HuH-7 (cell line): ENCODE data around the gene HOXB1.
A peak's percentile ranks its signal among the peaks of the same experiment; 100 is the strongest.
"Not testable (repeated sequence)": the region's sequence is repeated elsewhere in the genome, so short reads cannot be mapped to it uniquely, and the experiment has no call there.

ENCODE experiments used
- DNase-seq: peaks from one replicate; pipeline ENCODE4 v3.0.0; 2011; ENCODE audit warnings: low spot score

Gene HOXB1

DNA sequence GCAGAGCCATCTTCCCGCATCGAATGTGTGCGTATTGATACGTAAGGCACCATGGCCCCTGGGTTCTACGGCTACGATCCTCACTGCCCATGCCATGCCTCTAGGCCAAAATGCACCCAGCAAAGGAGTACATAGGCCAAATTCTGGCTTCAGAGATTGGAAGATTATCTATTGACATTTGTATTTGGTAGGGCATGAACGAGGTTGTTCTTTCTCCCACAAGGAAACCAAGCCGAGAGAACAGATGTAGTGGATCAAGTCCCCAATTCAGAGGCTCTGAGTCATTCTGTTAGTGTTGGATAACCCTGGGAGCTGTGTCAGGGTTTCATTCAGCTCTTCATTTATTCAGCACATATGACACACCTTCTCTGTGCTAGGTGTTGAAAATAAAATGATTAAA lies 36.5 kb downstream of the HOXB1 start:
- DNase-seq, result no peak

GRCh38 chr17:48492401-48493298 lies 38.2 kb downstream of the HOXB1 start:
- peak; percentile 74 for DNase-seq

DNA sequence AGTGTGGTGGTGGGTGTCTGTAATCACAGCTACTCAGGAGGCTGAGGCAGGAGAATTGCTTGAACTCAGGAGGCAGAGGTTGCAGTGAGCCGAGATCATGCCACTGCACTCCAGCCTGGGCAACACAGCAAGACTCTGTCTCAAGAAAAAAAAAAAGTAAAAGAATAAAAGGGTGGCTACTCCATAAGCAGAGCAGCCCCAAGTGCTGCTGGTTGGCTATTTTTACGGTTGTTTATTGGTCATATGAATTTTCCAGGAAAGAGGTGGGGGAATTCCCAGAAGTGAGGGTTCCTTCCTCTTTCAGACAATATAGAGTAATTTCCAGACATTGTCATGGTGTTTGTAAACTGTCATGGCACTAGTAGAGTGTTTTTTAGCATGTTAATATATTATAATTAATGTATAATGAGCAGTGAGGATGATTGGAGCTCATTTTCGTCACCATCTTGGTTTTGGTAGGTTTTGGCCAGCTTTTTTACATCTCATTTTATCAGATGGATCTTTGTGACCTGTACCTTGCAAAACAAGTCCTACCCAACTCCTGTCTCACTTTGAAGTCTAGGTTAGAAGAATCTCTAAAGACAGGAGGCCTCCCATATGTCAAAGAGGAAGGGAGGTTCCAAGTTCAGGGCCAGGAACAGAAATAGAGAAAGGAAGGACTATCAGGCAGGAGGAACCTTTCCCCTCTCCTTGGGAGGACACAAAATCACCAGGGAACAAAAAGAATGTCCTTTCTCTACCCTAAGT lies 39.1 kb downstream of the HOXB1 start:
- DNase-seq, result no peak

DNA sequence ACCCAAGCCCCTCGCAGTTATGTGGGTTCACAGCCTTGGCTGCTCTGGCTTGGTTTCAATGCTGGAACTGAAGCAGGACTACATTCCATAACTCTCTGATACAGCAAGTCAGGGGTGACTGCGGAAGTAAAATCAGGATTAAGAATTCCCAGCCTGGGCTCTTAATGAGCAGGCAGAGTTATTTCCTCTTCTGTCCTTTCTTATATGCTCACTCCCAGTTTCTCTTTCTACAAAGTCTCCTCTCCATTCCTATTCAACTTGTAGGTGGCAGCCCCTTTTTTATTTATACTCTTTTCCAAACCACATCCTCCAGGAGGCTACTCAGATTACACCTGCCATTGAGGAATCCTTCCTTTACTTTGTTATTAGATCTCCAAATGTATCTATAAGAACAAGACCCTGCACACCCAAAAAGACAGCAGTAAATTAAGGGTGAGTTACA lies 40.3 kb downstream of the HOXB1 start:
- no peak for DNase-seq

DNA sequence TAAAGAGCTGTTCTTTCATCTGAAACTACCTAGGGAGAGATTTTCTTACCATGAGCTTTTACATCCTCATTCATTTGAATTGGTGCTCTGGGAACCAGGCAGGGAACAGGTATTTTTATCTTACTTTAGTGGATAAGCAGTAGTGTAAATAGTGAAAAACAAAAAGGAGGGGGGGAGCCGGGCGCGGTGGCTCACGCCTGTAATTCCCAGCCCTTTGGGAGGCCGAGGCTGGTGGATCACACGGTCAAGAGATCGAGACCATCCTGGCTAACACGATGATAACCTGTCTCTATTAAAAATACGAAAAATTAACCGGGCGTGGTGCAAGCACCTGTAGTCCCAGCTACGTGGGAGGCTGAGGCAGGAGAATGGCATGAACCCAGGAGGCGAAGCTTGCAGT lies 41.0 kb downstream of the HOXB1 start:
- DNase-seq, result no peak

- no peak for DNase-seq
Observed at GRCh38 chr17:48488548-48489106, 42.2 kb downstream of the HOXB1 start.

GRCh38 chr17:48487221-48487620 lies 43.6 kb downstream of the HOXB1 start:
- DNase-seq, result no peak

GRCh38 chr17:48486557-48486956 lies 44.3 kb downstream of the HOXB1 start:
- no peak for DNase-seq

DNA sequence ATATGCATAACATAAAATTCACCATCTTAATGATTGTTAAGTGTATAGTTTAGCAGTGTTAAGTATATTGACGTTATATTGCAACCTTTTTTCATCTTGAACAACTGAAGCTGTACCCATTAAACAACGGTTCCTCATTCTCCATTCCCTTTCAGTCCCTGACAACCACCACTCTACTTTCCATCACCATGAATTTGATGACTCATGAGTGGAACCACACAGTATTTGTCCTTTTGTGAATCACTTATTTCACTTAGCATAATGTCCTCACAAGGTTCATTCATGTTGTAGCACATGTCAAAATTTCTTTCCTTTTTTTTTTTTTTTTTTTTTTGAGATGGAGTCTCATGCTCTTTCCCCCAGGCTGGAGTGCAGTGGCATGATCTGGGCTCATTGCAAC lies 46.0 kb downstream of the HOXB1 start:
- no peak for DNase-seq

DNA sequence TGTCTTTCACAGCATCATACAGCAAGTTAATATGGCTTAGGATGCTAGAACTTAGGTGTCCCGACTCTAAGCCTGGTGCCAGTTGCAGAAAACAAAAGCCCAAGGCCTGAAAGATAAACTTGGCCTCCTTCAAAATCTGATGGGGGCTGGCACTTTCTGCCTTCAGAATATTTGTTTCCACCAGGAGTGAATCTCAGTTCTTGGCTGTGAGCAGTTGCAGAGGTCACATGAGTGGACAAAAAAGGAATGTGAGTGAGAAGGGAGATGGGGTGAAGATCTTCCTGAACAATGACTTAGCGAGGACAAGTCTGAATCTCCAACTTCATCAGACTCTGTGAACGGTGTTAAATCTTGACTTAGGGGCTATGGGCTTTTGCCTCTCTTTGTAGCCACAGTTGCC lies 46.6 kb downstream of the HOXB1 start:
- DNase-seq, result no peak

DNA sequence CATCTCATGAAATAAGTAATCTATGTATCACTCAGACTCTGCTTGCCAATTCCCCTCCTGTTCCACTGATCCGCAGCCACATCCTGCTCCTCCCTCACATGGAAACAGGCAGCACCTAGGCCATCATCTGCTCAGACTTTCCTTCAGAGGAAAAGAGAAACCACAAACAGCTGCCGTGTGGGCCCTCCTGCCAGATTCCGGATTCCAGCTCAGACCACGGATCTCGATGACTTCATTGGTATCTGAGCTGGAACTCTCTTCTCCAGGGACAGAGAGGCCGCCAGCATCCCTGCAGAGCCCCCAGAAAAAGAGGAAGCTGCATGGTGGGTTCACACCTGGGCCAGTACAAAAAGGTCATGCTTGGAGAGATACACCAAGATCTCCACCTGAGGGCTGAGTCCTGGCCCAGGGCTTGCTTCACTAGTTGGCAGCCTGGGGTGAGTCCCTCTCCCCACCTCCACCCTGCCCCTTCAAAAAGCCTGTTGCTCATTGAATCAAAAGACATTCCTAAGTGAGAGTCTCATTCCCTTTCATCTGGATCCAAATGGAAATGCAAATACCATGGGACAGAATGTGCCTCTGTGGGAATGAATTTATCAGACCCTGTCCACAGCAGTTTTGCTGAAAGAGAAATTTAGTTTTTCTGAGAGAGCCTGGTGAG lies 47.2 kb downstream of the HOXB1 start:
- no peak for DNase-seq

DNA sequence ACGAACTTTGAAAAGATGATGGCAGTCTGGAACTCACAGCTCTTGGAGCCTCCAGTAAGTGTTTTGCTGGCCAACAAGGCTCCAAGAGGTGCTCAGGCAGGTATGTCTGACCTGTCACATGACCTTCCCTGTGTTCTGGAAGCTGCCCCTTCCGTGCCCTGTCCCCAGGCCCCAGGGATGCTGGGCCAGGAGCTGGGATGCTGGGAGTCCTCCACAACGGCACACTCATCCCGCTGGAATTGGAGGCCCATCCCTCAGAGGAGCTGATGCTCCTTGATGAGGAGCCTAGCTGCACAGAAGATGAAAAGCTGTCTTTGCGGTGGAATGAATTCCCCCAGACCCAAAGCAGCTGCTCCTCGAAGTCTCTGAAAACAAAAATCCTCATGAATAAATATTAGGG lies 47.8 kb downstream of the HOXB1 start:
- DNase-seq, result no peak

GRCh38 chr17:48482301-48482700 lies 48.5 kb downstream of the HOXB1 start:
- DNase-seq, result not testable (repeated sequence)

GRCh38 chr17:48479014-48479402 lies 51.8 kb downstream of the HOXB1 start:
- DNase-seq, result no peak
